Spleen (tissue), 11 donors: ENCODE results near the gene CYP3A4. TPM values are rescaled to one million over a fixed set of nuclear protein-coding genes. Genes with fewer than 3 reads are reported as not detected.
"Not testable (repeated sequence)": the region's sequence is repeated elsewhere in the genome, so short reads cannot be mapped to it uniquely, and the experiment has no call there.

Experiments
- DNase-seq: peaks from one replicate; pipeline ENCODE4 v3.0.0-alpha.2; 2020
- H3K27ac ChIP-seq, 8 donors: fragments of 200-600 bp; sonication (generic) in 7 of 8; 1 replicate in 4 of 8; 2 replicates in 4 of 8; pipeline versions ENCODE4 v1.5.0 to v1.8.0; 2016 to 2021; ENCODE audit warnings: inconsistent platforms in 4 of 8, mild to moderate bottlenecking in 4 of 8, moderate library complexity in 1 of 8
- H3K27me3 ChIP-seq, 7 donors: fragments of 200-600 bp; sonication (generic) in 6 of 7; replicated peaks in 1 of 7; 1 replicate in 4 of 7; 2 replicates in 3 of 7; pipeline versions ENCODE4 v1.5.0 to v1.8.0; 2016 to 2021; ENCODE audit warnings: inconsistent platforms in 3 of 7, mild to moderate bottlenecking in 1 of 7
- H3K36me3 ChIP-seq, 6 donors: fragments of 200-600 bp; sonication (generic) in 5 of 6; 1 replicate in 4 of 6; 2 replicates in 2 of 6; pipeline versions ENCODE4 v1.5.0 to v1.8.0; 2016 to 2021; ENCODE audit warnings: inconsistent platforms in 2 of 6
- H3K4me1 ChIP-seq, 6 donors: fragments of 200-600 bp; sonication (generic) in 5 of 6; 1 replicate in 3 of 6; 2 replicates in 3 of 6; pipeline versions ENCODE4 v1.5.0 to v1.8.0; 2016 to 2021; ENCODE audit warnings: inconsistent platforms in 3 of 6
- H3K4me3 ChIP-seq, 8 donors: fragments of 200-600 bp; sonication (generic) in 7 of 8; 1 replicate in 4 of 8; 2 replicates in 4 of 8; pipeline versions ENCODE4 v1.5.0 to v1.8.0; 2016 to 2021; ENCODE audit warnings: inconsistent platforms in 4 of 8, mild to moderate bottlenecking in 4 of 8, moderate library complexity in 2 of 8
- H3K9me3 ChIP-seq, 8 donors: fragments of 200-600 bp; sonication (generic) in 7 of 8; 1 replicate in 4 of 8; 2 replicates in 4 of 8; pipeline versions ENCODE4 v1.5.0 to v1.8.0; 2016 to 2021; ENCODE audit warnings: inconsistent platforms in 4 of 8
- POLR2A ChIP-seq, 3 donors: fragments of 450-650 bp; IDR thresholded peaks; one replicate each; pipeline ENCODE4 v1.5.1; 2017; ENCODE audit warnings: antibody characterized with exemption in 3 of 3, mild to moderate bottlenecking in 1 of 3
- POLR2AphosphoS5 ChIP-seq, 3 donors: sonication (generic); formaldehyde crosslinking; IDR thresholded peaks; one replicate each; pipeline ENCODE4 v1.5.1; 2017; ENCODE audit warnings: antibody characterized with exemption in 3 of 3
- WGBS, 5 donors: extraction: QIAGEN DNeasy Blood & Tissue Kit in 3 of 5; methylation state at CpG; one replicate each; pipeline versions ENCODE4 v1.1.5 to v1.1.7; 2013 to 2018; 5-methylcytosine and 5-hydroxymethylcytosine counted together
- intact Hi-C: fragments of 100-400 bp; cut with DNase I; formaldehyde crosslinking; loops from one replicate; pipeline ENCODE4 v1.15.0; 2023; ENCODE audit warnings: low total_unique reads
- polyA plus RNA-seq, 3 donors: library from polyadenylated mRNA; stranded (reverse); fragments of 200-250 nt; gene quantifications; one replicate each; pipeline ENCODE4 v1.2.1, GENCODE V29; 2013
- total RNA-seq, 7 donors: library from RNA; depleted of rRNA in 3 of 7; stranded (reverse); fragments of >200 nt in 3 of 7; fragmentation: NEBNext Ultra II Directional in 4 of 7; extraction: Animal tissue kit (Norgen Biotek cat#: 25700) in 4 of 7; gene quantifications; one replicate each; pipeline versions ENCODE4 v1.1.0 to v1.2.1, GENCODE V29; 2016 to 2021
- TF ChIP-seq, protein P1 (sequence below), 11 experiments: fragments of 200-600 bp in 7 of 11; fragments of 450-650 bp in 4 of 11; sonication (generic) in 4 of 11; IDR thresholded peaks in 8 of 11; conservative IDR thresholded peaks in 3 of 11; 1 replicate in 7 of 11; 2 replicates in 4 of 11; pipeline versions ENCODE4 v1.4.0 to v1.8.0; 2016 to 2021; ENCODE audit warnings: antibody characterized with exemption in 11 of 11, inconsistent platforms in 4 of 11, mild to moderate bottlenecking in 1 of 11
- donor health status: healthy with polysubstance abuse.
- donor health status: DM: no; HTN: no; CAD: no; lungs with moderate emphysema.
- donor health status: DM: no; HTN: no; CAD: no.
- donor health status: Bipolar disorder and iron deficiency.
- donor health status: healthy.
- donor health status: DM: no; HTN: no; CAD: no.
- donor health status: DM: yes; HTN: yes; CAD: no.

CYP3A4 gene
- total and polyA plus RNA-seq, 10 donors, result not detected

DNA sequence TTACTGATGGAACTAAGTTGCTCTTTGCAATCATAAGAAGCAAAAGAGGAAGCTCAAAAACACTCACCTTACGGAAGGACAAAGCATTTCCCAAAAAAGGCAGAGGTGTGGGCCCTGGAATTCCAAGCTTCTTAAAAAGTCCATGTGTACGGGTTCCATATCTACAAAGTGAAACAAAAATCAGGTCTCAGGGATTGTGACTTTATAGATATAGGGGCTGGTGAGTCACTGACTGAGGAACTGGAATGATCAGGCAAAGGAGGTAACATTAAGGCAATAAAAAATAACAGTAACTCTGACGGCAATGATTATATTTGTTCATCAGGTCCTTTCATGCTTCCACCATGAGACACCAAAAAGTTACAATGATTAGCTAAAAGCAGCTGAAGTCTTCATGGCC lies 53.0 kb downstream of the CYP3A4 start:
- no peak for DNase-seq
- H3K27ac ChIP-seq, result no peak overlapping the region
- H3K9me3 ChIP-seq, result no peaks in the 10 kb centered on the region
- TF ChIP-seq POLR2AphosphoS5 (IDR thresholded peaks at IDR 0.05), result no peak
- TF ChIP-seq POLR2A (IDR thresholded peaks at IDR 0.05), result no peak
- TF ChIP-seq, protein P1, sequence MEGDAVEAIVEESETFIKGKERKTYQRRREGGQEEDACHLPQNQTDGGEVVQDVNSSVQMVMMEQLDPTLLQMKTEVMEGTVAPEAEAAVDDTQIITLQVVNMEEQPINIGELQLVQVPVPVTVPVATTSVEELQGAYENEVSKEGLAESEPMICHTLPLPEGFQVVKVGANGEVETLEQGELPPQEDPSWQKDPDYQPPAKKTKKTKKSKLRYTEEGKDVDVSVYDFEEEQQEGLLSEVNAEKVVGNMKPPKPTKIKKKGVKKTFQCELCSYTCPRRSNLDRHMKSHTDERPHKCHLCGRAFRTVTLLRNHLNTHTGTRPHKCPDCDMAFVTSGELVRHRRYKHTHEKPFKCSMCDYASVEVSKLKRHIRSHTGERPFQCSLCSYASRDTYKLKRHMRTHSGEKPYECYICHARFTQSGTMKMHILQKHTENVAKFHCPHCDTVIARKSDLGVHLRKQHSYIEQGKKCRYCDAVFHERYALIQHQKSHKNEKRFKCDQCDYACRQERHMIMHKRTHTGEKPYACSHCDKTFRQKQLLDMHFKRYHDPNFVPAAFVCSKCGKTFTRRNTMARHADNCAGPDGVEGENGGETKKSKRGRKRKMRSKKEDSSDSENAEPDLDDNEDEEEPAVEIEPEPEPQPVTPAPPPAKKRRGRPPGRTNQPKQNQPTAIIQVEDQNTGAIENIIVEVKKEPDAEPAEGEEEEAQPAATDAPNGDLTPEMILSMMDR (IDR thresholded peaks at IDR 0.05 in 8 of 11, conservative IDR thresholded peaks at IDR 0.05 in 3 of 11), result no peak
- no peaks in the 10 kb centered on the region for H3K27me3 ChIP-seq
- 79 to 92% (median 84%) methylated on average over 3 of the region's 3 CpGs for WGBS, 5 donors
- no peaks in the 10 kb centered on the region for H3K36me3 ChIP-seq
- intact Hi-C loops, result no loop called here
- H3K4me1 ChIP-seq, result no peaks in the 10 kb centered on the region
- no peak overlapping the region for H3K4me3 ChIP-seq

DNA sequence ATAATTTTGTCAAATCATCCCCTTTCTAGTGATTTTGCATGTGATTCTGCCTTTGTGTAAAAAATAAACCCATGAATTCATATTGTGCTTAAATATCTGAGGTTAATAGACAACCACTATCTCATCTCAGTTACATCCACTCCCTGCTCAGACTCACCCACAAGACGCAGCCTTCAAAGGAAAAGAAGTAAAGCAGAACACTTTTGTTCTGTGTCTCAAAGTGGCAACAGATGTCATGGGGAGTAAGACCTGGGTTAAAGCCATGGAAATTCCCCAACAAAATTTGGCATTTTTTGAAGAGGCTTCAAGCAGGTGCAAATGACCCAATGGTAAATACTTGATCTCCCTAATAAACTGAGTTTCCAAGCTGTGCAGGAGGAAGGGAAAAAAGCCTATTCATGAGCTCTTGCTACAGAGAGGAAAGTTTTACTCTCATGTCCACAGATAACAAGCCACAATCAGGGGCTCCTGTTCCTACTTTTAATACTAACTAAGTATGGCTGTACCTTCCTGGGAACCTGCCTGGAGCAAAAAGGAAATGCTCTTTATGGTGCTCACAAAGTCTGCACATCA lies 53.7 kb downstream of the CYP3A4 start:
- Histone ChIP-seq H3K4me1 (no peaks in the 10 kb centered on the region), H3K9me3 (no peaks in the 10 kb centered on the region), H3K36me3 (no peaks in the 10 kb centered on the region), H3K4me3 (no peak overlapping the region), H3K27me3 (no peaks in the 10 kb centered on the region), H3K27ac (no peak overlapping the region)
- intact Hi-C loops, result no loop called here
- WGBS, 5 donors, result 69 to 83% (median 77%) methylated on average over 1 of the region's 1 CpG
- no peak for DNase-seq
- TF ChIP-seq, protein P1 (IDR thresholded peaks at IDR 0.05 in 8 of 11, conservative IDR thresholded peaks at IDR 0.05 in 3 of 11), result no peak
- no peak for TF ChIP-seq POLR2A (IDR thresholded peaks at IDR 0.05)

DNA sequence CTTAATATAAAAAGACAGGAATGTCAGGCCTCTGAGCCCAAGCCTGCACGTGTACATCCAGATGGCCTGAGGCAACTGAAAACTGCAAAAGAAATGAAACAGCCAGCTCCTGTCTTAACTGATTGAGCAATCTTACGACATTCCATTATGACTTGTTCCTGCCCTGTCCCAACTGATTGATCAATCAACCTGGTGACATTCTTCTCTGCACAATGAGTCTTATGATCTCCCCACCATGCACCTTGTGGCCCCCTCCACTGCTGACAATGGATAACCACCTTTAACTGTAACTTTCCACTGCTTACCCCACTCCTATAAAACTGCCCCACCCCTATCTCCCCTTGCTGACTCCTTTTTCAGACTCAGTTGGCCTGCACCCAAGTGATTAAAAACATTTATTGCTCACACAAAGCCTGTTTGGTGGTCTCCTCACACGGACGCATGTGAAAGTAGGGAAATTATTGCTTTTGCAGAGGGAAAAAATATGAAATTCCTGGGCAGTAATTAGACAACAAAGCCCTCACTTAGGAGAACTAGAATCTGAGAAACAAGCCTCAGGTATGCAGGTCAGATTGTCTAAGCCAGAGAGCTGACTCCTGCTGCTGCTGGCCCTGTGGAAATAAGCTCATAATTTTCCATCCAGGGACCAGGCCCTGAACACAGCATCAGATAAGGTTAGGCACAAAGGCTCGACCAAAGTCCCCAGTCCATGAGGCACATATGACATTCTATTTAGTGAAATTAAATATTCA lies 54.3 kb downstream of the CYP3A4 start:
- no peak overlapping the region for H3K27ac ChIP-seq
- 63 to 79% (median 66%) methylated on average over 5 of the region's 5 CpGs for WGBS, 5 donors
- no peaks in the 10 kb centered on the region for H3K9me3 ChIP-seq
- H3K4me1 ChIP-seq, result no peaks in the 10 kb centered on the region
- H3K36me3 ChIP-seq, result no peaks in the 10 kb centered on the region
- no peak overlapping the region for H3K4me3 ChIP-seq
- DNase-seq, result no peak
- TF ChIP-seq POLR2A (IDR thresholded peaks at IDR 0.05) (no peak), POLR2AphosphoS5 (IDR thresholded peaks at IDR 0.05) (no peak)
- TF ChIP-seq, protein P1 (IDR thresholded peaks at IDR 0.05 in 8 of 11, conservative IDR thresholded peaks at IDR 0.05 in 3 of 11), result no peak
- no peaks in the 10 kb centered on the region for H3K27me3 ChIP-seq
- intact Hi-C loops, result no loop called here

DNA sequence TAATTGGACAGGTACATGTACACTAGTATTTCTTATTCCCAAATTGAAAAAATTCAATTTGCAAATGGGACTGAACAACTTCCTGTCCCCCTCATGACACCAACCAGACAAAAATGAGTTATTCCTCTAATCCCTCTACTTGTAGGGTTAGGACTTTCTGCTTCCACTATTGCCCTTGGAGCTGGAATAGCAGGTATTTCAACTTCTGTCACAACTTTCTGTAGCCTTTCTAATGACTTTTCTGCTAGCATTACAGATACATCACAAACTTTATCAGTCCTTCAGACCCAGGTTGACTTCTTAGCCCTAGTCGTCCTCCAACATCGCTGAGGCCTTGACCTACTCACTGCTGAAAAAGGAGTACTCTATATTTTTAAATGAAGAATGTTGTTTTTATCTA lies 55.4 kb downstream of the CYP3A4 start:
- no peak overlapping the region for H3K4me3 ChIP-seq
- TF ChIP-seq POLR2AphosphoS5 (IDR thresholded peaks at IDR 0.05) (no peak), POLR2A (IDR thresholded peaks at IDR 0.05) (no peak)
- TF ChIP-seq, protein P1 (IDR thresholded peaks at IDR 0.05 in 8 of 11, conservative IDR thresholded peaks at IDR 0.05 in 3 of 11), result no peak
- no peaks in the 10 kb centered on the region for H3K36me3 ChIP-seq
- intact Hi-C loops, result no loop called here
- DNase-seq, result no peak
- H3K9me3 ChIP-seq, result no peaks in the 10 kb centered on the region
- H3K27ac ChIP-seq, result no peak overlapping the region
- 91 to 96% (median 95%) methylated on average over 2 of the region's 2 CpGs for WGBS, 5 donors
- H3K4me1 ChIP-seq, result no peaks in the 10 kb centered on the region
- H3K27me3 ChIP-seq, result no peaks in the 10 kb centered on the region

DNA sequence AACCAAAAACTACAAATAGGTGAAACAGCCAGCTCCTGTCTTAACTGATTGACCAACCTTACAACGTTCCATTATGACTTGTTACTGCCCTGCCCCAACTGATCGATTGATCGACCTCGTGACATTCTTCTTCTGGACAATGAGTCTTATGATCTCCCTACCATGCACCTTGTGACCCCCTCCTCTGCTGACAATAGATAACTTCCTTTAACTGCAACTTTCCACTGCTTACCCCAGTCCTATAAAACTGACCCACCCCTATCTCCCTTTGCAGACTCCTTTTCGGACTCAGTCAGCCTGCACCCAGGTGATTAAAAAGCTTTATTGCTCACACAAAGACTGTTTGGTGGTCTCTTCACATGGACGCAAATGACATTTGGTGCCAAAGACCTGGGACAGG lies 60.8 kb downstream of the CYP3A4 start:
- H3K36me3 ChIP-seq, H3K4me3 ChIP-seq, H3K27ac ChIP-seq, DNase-seq, H3K27me3 ChIP-seq, H3K4me1 ChIP-seq, intact Hi-C loops, H3K9me3 ChIP-seq: not testable (repeated sequence)
- WGBS, 5 donors, result 81 to 93% (median 90%) methylated on average over 6 of the region's 6 CpGs
